CD8-positive, alpha-beta memory T cell (primary cell): ENCODE data around the gene LRRC46. TPM values are rescaled to one million over a fixed set of nuclear protein-coding genes. Genes with fewer than 3 reads are reported as not detected.
A peak's percentile ranks its signal among the peaks of the same experiment; 100 is the strongest.

Experiments
- CTCF ChIA-PET: fragments of 350-600 bp; sonication (Branson Sonifier 250); formaldehyde crosslinking; loops from one replicate; lab custom pipeline; 2021; ENCODE audit warnings: antibody characterized with exemption; lab: Charles Lee
- POLR2A ChIA-PET: fragments of 350-600 bp; sonication (Branson Sonifier 250); formaldehyde crosslinking; loops from one replicate; lab custom pipeline; 2021; ENCODE audit warnings: antibody characterized with exemption; lab: Charles Lee
- DNase-seq, 5 donors: peaks; one replicate each; pipeline versions ENCODE4 v3.0.0 to v3.0.0-alpha.2; 2020 to 2022; ENCODE audit warnings: mixed read lengths in 1 of 5
- H3K27ac ChIP-seq: one replicate; pipeline ENCODE4 v1.7.0; 2013; ENCODE audit warnings: low read depth, mild to moderate bottlenecking, low read length, moderate library complexity
- H3K27me3 ChIP-seq: 2 replicates; pipeline ENCODE4 v1.7.0; 2013; ENCODE audit warnings: low read length, mild to moderate bottlenecking; ENCODE audit not compliant: insufficient read depth, poor library complexity, severe bottlenecking
- H3K36me3 ChIP-seq: 2 replicates; pipeline ENCODE4 v1.7.0; 2013; ENCODE audit warnings: mild to moderate bottlenecking, low read length, moderate library complexity; ENCODE audit not compliant: insufficient read depth
- H3K4me1 ChIP-seq: 2 replicates; pipeline ENCODE4 v1.7.0; 2013; ENCODE audit warnings: mild to moderate bottlenecking, low read length, moderate library complexity; ENCODE audit not compliant: insufficient read depth
- H3K4me3 ChIP-seq: 2 replicates; pipeline ENCODE4 v1.7.0; 2013; ENCODE audit warnings: mild to moderate bottlenecking, low read length
- H3K9me3 ChIP-seq: 2 replicates; pipeline ENCODE4 v1.7.0; 2013; ENCODE audit warnings: mild to moderate bottlenecking, low read length
- H3K27ac Mint-ChIP-seq, 8 donors: one replicate each; pipeline ENCODE4 v1.8.0; 2020 to 2021; ENCODE audit warnings: mixed read lengths in 8 of 8, mild to moderate bottlenecking in 6 of 8, inconsistent platforms in 3 of 8, moderate library complexity in 3 of 8
- H3K27me3 Mint-ChIP-seq, 2 donors: one replicate each; pipeline ENCODE4 v1.8.0; 2020 to 2021; ENCODE audit warnings: mixed read lengths in 2 of 2, mild to moderate bottlenecking in 1 of 2, moderate library complexity in 1 of 2
- H3K36me3 Mint-ChIP-seq, 3 donors: one replicate each; pipeline ENCODE4 v1.8.0; 2020 to 2021; ENCODE audit warnings: mixed read lengths in 3 of 3, inconsistent platforms in 1 of 3, mild to moderate bottlenecking in 1 of 3
- H3K4me1 Mint-ChIP-seq, 3 donors: one replicate each; pipeline ENCODE4 v1.8.0; 2020 to 2021; ENCODE audit warnings: mixed read lengths in 3 of 3, inconsistent platforms in 1 of 3, mild to moderate bottlenecking in 1 of 3
- H3K4me3 Mint-ChIP-seq, 7 donors: one replicate each; pipeline ENCODE4 v1.8.0; 2020 to 2021; ENCODE audit warnings: mixed read lengths in 7 of 7, mild to moderate bottlenecking in 6 of 7, moderate library complexity in 4 of 7, inconsistent platforms in 2 of 7
- H3K9me3 Mint-ChIP-seq, 5 donors: one replicate each; pipeline ENCODE4 v1.8.0; 2020 to 2022; ENCODE audit warnings: mixed read lengths in 5 of 5, mild to moderate bottlenecking in 3 of 5, moderate library complexity in 2 of 5, inconsistent platforms in 1 of 5
- polyA plus RNA-seq: library from polyadenylated mRNA; unstranded; fragments of 300-500 nt; fragmentation: Illumina TruSeq; gene quantifications from one replicate; pipeline ENCODE4 v1.2.3, GENCODE V29; 2021
- total RNA-seq, 2 experiments: library from RNA; stranded (reverse); gene quantifications; one replicate each; pipeline ENCODE4 v1.2.3, GENCODE V29; 2021

The LRRC46 gene
- total and polyA plus RNA-seq, 3 experiments from 2014 or later = 0.28 to 0.83 (median 0.49) TPM

- H3K27me3 Mint-ChIP-seq = peaks cover 14 to 20% of the 10 kb centered on the region in 2 donors
Measured at GRCh38 chr17:47884427-47884740, 52.9 kb downstream of the LRRC46 start.

GRCh38 chr17:47884905-47885730, 53.6 kb downstream of the LRRC46 start:
- peaks cover 13 to 25% (median 22%) of the 10 kb centered on the region in 3 donors for H3K4me1 Mint-ChIP-seq
- peaks cover 15 to 19% of the 10 kb centered on the region in 2 donors for H3K27me3 Mint-ChIP-seq
- H3K9me3 Mint-ChIP-seq = no peaks in the 10 kb centered on the region
- DNase-seq = peak in 2 of 5 donors; percentile 2 to 34
- Histone ChIP-seq H3K4me1 (peaks cover 38% of the 10 kb centered on the region), H3K27ac (no peak overlapping the region), H3K4me3 (peak overlapping the region; percentile 39), H3K36me3 (no peaks in the 10 kb centered on the region), H3K9me3 (no peaks in the 10 kb centered on the region), H3K27me3 (no peaks in the 10 kb centered on the region)
- POLR2A ChIA-PET = no interaction called here
- H3K27ac Mint-ChIP-seq = peak overlapping the region in 1 of 8 donors; percentile 38
- no peaks in the 10 kb centered on the region for H3K36me3 Mint-ChIP-seq
- peak overlapping the region in 3 of 7 donors; percentile 23 to 44 (median 44) for H3K4me3 Mint-ChIP-seq
- CTCF ChIA-PET = interaction anchor here (0.8 to 12.7 kb wide), 2 partner anchors 39 to 62 kb away, joined by 3 to 314 read pairs; partner anchors contain the start of genes SCRN2 and SP6

More at GRCh38 chr17:47884427-47884740, 52.9 kb downstream of the LRRC46 start:
- POLR2A ChIA-PET = no interaction called here
- no peak overlapping the region for H3K4me3 Mint-ChIP-seq
- Histone ChIP-seq H3K36me3 (no peaks in the 10 kb centered on the region), H3K27me3 (no peaks in the 10 kb centered on the region), H3K4me3 (no peak overlapping the region), H3K9me3 (no peaks in the 10 kb centered on the region), H3K27ac (no peak overlapping the region), H3K4me1 (peaks cover 38% of the 10 kb centered on the region)
- no peak for DNase-seq
- no peaks in the 10 kb centered on the region for H3K9me3 Mint-ChIP-seq
- CTCF ChIA-PET = interaction anchor here (0.8 to 12.7 kb wide), 2 partner anchors 38 to 62 kb away, joined by 3 to 314 read pairs; partner anchors contain the start of genes SCRN2 and SP6
- peaks cover 13 to 22% (median 18%) of the 10 kb centered on the region in 3 donors for H3K4me1 Mint-ChIP-seq
- no peaks in the 10 kb centered on the region for H3K36me3 Mint-ChIP-seq
- H3K27ac Mint-ChIP-seq = no peak overlapping the region

Other genes with a start within 250 kb of the LRRC46 start
- 100 to 1,000 TPM; 907 to 915 TPM for gene KPNB1, start 181.8 kb upstream of the LRRC46 start, total RNA-seq
- gene KPNB1, start 181.8 kb upstream of the LRRC46 start, polyA plus RNA-seq = 35.9 TPM
- gene TBKBP1, start 137.5 kb upstream of the LRRC46 start, total RNA-seq = 1 to 10 TPM; 6.6 to 6.7 TPM
- gene TBKBP1, start 137.5 kb upstream of the LRRC46 start, polyA plus RNA-seq = 1.8 TPM
- gene TBX21, start 98.4 kb upstream of the LRRC46 start, total RNA-seq = 10 to 100 TPM; 37.8 to 39.8 TPM
- gene TBX21, start 98.4 kb upstream of the LRRC46 start, polyA plus RNA-seq = 59.6 TPM
- 10 to 100 TPM; 16.9 to 17.5 TPM for gene OSBPL7, start 9.9 kb upstream of the LRRC46 start, total RNA-seq
- gene OSBPL7, start 9.9 kb upstream of the LRRC46 start, polyA plus RNA-seq = 11.0 TPM
- gene MRPL10, start 129 bp upstream of the LRRC46 start, total RNA-seq = 10 to 100 TPM; 67.0 to 67.7 TPM
- 59.8 TPM for gene MRPL10, start 129 bp upstream of the LRRC46 start, polyA plus RNA-seq
- 10 to 100 TPM; 17.3 to 18.0 TPM for gene SCRN2, start 9.6 kb downstream of the LRRC46 start, total RNA-seq
- gene SCRN2, start 9.6 kb downstream of the LRRC46 start, polyA plus RNA-seq = 17.2 TPM
- under 1 TPM; 0.07 to 0.09 TPM for gene SP6, start 19.5 kb downstream of the LRRC46 start, total RNA-seq
- 0.59 TPM for gene SP6, start 19.5 kb downstream of the LRRC46 start, polyA plus RNA-seq
- 10 to 100 TPM; 21.5 to 22.1 TPM for gene SP2, start 64.6 kb downstream of the LRRC46 start, total RNA-seq
- gene SP2, start 64.6 kb downstream of the LRRC46 start, polyA plus RNA-seq = 13.4 TPM
- 10 to 100 TPM; 55.5 to 57.7 TPM for gene PNPO, start 109.9 kb downstream of the LRRC46 start, total RNA-seq
- gene PNPO, start 109.9 kb downstream of the LRRC46 start, polyA plus RNA-seq = 20.3 TPM
- gene PRR15L, start 126.2 kb downstream of the LRRC46 start, total RNA-seq = not detected
- gene PRR15L, start 126.2 kb downstream of the LRRC46 start, polyA plus RNA-seq = not detected
- 100 to 1,000 TPM; 178 to 184 TPM for gene CDK5RAP3, start 139.4 kb downstream of the LRRC46 start, total RNA-seq
- gene CDK5RAP3, start 139.4 kb downstream of the LRRC46 start, polyA plus RNA-seq = 81.3 TPM
- 1 to 10 TPM; 7.6 to 8.3 TPM for gene COPZ2, start 206.1 kb downstream of the LRRC46 start, total RNA-seq
- gene COPZ2, start 206.1 kb downstream of the LRRC46 start, polyA plus RNA-seq = 3.3 TPM
- gene NFE2L1, start 216.7 kb downstream of the LRRC46 start, total RNA-seq = 10 to 100 TPM; 94.5 to 98.4 TPM
- gene NFE2L1, start 216.7 kb downstream of the LRRC46 start, polyA plus RNA-seq = 13.1 TPM